CD4-positive, alpha-beta T cell treated with Interleukin-2 at 100 ng/mL for 4 hours (primary cell): ENCODE data around the gene HSFX2.
"Not testable (repeated sequence)": the region's sequence is repeated elsewhere in the genome, so short reads cannot be mapped to it uniquely, and the experiment has no call there.

Experiments used
- DNase-seq: peaks from one replicate; pipeline ENCODE4 v3.0.0-alpha.2; 2020; ENCODE audit warnings: low spot score

The HSFX2 gene

DNA sequence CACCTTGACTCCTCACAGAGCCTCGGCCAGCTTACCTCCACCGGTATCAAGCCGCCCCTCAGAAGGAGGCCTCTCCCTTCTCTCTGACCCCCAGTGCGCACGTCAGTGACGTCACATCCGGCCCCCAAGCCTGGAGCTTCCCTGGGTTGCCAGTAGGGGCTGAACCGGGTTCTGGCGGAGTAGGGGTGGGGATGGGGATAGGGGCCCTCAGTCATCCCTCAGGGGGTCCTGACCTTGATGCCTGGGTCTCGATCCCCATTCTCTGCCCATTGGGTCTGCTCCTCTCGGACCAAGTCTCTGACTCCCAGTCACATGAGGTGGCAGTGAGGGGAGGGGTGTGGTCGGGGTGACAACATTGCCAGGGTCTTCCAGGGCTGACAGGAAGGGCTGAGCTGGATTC, 7.8 kb downstream of the HSFX2 start, which contains the start of gene MAGEA9B:
MAGEA9B (minus strand) TSS at position 101 of the 400 bp plus-strand sequence. CDS start 4,280 bp downstream, outside the sequence.
- DNase-seq: not testable (repeated sequence)

GRCh38 chrX:149585631-149586030, 9.5 kb downstream of the HSFX2 start:
- DNase-seq: not testable (repeated sequence)

GRCh38 chrX:149573456-149573855, 21.7 kb downstream of the HSFX2 start:
- DNase-seq: not testable (repeated sequence)

DNA sequence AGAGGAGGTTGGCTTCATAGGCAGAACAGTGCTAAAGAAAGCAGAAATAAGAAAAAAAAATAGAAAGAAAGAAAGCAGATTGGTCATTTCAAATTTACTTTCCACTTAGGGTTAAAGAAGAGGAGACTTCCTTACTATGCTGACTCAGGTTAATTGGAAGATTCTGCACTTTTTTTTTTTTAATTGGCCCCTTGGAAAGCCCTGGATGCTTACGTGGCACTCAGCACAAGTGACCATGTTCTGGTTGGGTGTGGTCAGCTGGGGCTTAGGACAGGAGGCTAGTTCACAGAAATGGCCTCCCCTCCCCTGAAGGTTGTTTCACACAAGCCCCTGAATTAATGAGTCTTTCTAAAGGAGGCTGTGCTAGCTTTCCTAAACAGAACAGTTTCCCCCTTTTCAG, 22.4 kb downstream of the HSFX2 start:
- no peak for DNase-seq

DNA sequence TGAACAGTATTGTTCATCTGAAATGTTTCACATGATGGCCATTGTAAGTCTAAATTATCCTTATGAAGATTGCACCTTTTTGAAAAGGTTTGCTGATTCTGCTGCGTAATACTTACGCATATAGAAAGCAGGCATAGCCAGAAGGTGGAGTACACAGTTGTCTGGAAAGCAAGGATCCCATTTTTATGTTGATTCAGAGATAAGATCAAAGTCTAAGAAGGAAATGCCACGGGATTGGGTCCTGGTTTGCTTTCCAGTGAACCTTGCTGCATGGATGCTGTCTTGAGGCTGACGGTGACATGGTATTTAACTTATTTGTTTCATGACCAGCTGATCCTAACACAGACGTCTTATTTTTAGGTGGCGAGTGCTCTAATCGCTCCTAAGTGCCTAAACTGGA, 23.3 kb downstream of the HSFX2 start:
- no peak for DNase-seq

- no peak for DNase-seq
Observed at GRCh38 chrX:149570668-149571067, 24.4 kb downstream of the HSFX2 start.

DNA sequence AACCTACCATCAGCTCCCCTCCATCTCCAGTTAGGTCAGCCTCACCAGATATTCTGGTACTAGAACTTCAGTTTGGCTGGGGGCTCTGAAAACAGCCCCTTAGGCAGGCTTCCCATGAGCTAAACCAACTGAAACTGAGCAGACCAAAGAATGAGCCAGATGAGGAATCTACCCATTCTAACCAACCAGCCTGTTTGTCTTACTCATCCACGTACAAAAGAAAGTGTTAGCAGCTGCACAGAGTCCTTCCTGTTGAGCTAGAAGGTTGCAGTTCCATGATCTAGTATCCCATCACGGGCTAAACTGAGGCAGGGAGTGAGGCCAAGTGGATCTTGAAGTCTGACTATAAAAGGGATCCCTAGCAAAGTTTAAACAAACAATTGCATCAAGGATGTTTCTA, 25.3 kb downstream of the HSFX2 start:
- no peak for DNase-seq

DNA sequence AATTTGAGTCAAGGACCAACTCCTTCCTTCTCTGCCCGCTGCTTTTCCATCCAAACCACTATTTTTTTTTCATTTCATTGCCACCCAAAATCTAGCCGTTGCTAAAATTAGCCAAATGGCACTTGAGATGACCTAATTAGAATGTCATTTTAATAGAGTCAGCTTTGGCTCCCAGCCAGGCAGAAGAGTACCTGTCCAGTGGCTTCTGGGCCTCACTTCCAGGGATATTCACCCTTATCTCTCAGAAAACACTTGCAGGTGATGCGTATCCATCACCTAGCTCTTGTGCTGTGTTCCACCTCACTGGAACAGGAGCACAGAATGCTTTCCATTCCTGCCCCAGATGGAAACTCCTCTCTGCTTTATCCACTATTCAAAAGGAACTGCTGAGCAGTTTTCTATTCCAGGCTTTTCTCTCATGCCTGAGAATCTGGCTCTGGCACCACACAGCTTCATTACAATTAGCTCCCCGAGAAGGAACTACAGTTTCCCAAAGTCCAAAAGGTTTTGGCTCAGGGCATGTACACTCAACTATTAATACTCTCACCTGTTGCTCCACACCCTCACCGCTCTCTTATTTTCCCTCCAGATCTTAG, 26.3 kb downstream of the HSFX2 start:
- DNase-seq: no peak

DNA sequence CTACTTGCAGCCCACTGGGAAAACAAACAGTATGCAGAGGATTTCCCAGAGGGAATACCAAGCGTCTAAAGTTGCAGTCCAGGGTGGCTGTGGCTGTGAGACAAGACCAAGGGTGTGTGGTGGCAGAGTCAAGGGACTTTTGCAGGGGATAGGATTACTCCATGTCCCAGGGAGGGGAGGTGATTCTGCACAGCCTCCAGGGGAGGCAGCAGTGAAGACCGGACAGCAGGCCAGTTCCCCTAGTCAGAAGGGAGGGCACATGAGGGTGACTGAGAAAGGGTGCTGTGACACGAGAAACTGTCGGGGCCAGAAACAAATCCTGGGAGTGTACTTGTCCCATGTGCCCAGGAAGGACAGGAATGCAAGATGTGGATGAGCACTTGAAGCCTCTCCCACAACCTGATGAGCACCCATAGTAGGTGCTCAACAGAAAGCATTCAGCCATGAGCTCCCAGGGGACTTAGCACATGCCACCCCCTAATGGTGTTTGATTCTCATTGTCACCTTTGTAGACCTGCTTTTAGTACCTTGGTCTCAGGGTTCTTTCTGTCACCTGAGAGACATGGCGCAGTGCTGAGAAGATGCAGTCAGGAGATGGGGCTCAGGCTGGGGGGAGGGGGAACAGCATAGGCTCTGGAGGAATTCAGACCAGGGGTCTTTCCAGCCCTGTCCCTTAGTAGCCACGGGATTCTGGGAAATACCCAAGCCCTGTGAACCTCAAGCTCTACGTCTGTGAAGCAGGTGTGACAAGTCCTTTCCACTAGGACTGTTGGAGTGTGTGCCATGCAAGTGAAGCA, 27.3 kb downstream of the HSFX2 start:
- no peak for DNase-seq

DNA sequence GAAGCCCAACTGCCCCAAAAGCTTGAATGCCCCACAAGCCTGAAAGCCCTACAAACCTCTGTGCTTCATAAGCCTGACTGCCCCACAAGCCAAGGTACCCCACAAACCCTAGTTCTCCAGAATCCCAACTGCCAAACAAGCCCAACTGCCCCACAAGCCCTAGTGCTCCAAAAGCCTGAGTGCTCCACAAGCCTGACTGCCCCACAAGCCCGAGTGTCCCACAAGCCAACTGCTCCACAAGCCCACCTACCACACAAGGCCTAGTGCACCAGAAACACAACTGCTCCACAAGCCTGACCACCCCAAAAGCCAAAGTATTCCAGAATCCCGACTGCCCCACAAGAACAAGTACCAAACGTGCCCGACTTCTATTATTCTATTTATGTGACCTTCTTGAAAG, 31.8 kb downstream of the HSFX2 start:
- DNase-seq: no peak

GRCh38 chrX:149555251-149555650, 39.9 kb downstream of the HSFX2 start:
- DNase-seq: not testable (repeated sequence)

- DNase-seq: not testable (repeated sequence)
Observed at GRCh38 chrX:149551939-149552248, 43.2 kb downstream of the HSFX2 start.

DNA sequence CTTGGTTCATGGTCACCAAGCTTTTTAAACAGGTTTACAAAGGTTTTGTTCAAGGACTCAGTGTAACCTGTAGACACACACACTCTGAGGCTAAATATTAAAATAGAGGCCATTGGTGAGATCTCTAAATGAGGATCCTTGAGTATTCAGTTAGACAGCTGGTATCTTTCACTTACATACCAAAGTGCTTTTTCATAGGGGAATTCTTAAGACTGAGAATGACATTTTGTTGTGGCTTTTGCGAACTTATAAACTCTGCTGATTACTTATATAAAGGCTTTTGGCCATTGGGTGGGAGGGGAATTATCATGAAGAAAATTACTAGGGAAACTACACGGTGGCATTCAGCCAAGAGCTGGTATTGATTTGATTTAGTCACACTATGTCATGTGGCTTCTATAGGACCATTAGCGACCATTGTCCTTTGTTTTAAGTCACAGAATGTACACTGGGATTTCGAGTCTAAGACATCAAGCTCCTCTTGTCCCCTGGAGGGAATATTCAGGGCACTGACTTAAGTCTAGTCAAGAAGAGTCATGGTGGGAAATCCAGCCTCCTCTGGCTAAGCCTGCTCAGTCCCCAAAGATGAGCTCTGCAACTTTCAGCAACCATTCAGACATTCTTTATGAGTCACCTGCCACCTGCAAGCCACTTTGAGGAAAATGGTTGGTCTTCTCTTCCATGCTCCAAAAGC, 43.7 kb downstream of the HSFX2 start:
- DNase-seq: not testable (repeated sequence)

GRCh38 chrX:149550454-149550853, 44.7 kb downstream of the HSFX2 start:
- not testable (repeated sequence) for DNase-seq

DNA sequence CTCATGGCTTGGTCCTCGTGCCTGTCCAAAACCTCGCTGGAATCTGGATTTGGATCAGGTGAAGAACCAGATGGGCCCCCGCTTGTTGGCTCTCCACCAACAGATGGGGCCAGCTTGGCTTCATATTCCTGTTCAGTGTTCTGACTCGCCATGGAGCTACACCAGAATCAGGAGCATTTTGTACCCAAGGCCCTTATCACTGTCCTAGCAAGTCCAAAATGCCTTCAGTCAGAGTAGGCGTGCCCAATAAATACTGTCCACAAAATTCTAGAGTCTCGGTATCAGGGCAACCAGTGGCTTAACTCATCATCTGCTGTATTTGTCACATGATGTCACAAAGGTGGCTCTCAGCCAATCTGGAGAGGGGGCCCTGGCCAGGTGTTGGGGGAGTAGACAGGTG, 45.4 kb downstream of the HSFX2 start, which contains the start of gene HSFX3:
HSFX3 (minus strand) TSS at position 224 of the 400 bp plus-strand sequence; CDS start at position 152, 72 bp downstream.
- not testable (repeated sequence) for DNase-seq

- not testable (repeated sequence) for DNase-seq
Observed at GRCh38 chrX:149547782-149548181, 47.3 kb downstream of the HSFX2 start.

DNA sequence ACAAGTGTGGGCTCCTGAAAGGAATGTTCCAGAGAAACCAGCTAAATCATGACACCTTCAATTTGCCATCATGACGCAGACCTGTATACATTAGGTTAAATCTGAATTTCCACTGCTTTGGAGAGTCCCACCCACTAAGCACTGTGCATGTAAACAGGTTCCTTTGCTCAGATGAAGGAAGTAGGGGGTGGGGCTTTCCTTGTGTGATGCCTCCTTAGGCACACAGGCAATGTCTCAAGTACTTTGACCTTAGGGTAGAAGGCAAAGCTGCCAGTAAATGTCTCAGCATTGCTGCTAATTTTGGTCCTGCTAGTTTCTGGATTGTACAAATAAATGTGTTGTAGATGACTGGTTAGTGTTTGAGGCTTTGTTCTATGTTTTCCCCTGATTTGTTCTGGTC, 48.2 kb downstream of the HSFX2 start:
- not testable (repeated sequence) for DNase-seq

DNA sequence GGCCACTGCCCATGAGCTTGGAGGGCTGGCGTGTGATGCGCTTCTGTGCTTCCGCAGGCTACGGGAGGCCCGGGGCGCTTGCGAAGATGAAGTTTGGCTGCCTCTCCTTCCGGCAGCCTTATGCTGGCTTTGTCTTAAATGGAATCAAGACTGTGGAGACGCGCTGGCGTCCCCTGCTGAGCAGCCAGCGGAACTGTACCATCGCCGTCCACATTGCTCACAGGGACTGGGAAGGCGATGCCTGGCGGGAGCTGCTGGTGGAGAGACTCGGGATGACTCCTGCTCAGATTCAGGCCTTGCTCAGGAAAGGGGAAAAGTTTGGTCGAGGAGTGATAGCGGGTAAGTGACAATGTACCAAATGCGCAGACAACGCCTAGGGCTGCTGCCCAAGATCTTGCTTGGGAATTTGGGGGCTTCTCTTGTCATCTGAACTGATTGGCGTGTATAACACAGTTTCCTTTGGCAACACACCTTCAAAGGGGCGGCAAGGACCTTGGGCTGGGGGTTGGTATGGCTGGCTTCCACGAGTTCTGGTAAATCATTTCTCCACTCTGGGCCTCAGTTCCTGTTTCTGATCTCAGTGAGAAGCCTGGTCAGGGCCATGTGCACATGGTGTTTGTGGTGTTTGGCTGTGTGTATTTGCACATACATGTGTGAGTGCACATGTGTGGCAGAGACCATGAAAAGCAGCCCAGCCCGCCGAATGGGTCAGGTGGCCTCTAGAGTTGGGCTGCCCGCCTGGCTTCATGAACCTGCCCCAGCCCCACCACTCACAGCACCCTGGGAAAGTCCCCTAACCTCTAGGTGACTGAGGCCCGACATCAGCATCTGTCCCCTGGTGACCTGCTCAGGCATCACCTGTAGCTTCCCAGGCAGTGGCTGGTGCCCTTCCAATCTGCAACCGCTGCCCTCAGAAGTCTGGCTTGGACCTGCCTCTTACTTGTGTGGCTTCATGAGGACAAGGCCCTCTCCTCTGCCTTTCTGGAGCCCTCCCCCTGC, 49.3 kb downstream of the HSFX2 start:
- not testable (repeated sequence) for DNase-seq
